ENCODE results near the gene STAT6. TPM values are rescaled to one million over a fixed set of nuclear protein-coding genes. Genes with fewer than 3 reads are reported as not detected.

The STAT6 gene
- total RNA-seq, 1 donor from 2014 or later: 33.8 TPM

GRCh38 chr12:57105011-57105753 lies 6.0 kb downstream of the STAT6 start:
- TF ChIP-seq CTCF (IDR thresholded peaks at IDR 0.05; ENCODE audit: insufficient read depth, low read depth, low read length) (no peak), EZH2 (IDR thresholded peaks at IDR 0.05; ENCODE audit: insufficient read depth, low read length) (no peak)
- Histone ChIP-seq H3K36me3 (ENCODE audit: insufficient read depth, low read length) (no peaks in the 10 kb centered on the region), H3K27ac (ENCODE audit: low read depth, low read length) (no peak overlapping the region), H2AFZ (ENCODE audit: low read depth, low read length) (no peak overlapping the region), H3K79me2 (ENCODE audit: insufficient read depth, low read length) (no peaks in the 10 kb centered on the region), H3K4me1 (ENCODE audit: insufficient read depth, low read length) (peaks cover 7% of the 10 kb centered on the region), H3K27me3 (ENCODE audit: insufficient read depth, low read length) (no peaks in the 10 kb centered on the region), H3K4me3 (ENCODE audit: insufficient read depth, low read depth, low read length) (no peak overlapping the region), H3K9me3 (ENCODE audit: insufficient read depth, low read depth, low read length) (no peaks in the 10 kb centered on the region), H3K9ac (ENCODE audit: low read length) (no peak overlapping the region), H4K20me1 (ENCODE audit: insufficient read depth, low read length) (peaks cover 5% of the 10 kb centered on the region), H3K4me2 (ENCODE audit: low read length) (no peak overlapping the region)
- Mint-ChIP-seq H3K4me1 (ENCODE audit: low read depth, unreplicated experiment) (peaks cover 7% of the 10 kb centered on the region), H3K9me3 (ENCODE audit: unreplicated experiment) (no peaks in the 10 kb centered on the region), H3K27ac (ENCODE audit: unreplicated experiment) (peak overlapping the region; percentile 69), H3K36me3 (ENCODE audit: low read depth, unreplicated experiment) (peaks cover 6% of the 10 kb centered on the region), H3K27me3 (ENCODE audit: low read depth, unreplicated experiment) (peaks cover 2% of the 10 kb centered on the region), H3K4me3 (ENCODE audit: unreplicated experiment) (no peak overlapping the region)
- no peak for DNase-seq (ENCODE audit: low read depth)
- FAIRE-seq: no peak

- TF ChIP-seq EZH2 (IDR thresholded peaks at IDR 0.05; ENCODE audit: insufficient read depth, low read length): no peak
- no peak for TF ChIP-seq CTCF (IDR thresholded peaks at IDR 0.05; ENCODE audit: insufficient read depth, low read depth, low read length)
- no peak overlapping the region for H3K27ac Mint-ChIP-seq (ENCODE audit: unreplicated experiment)
- H4K20me1 ChIP-seq (ENCODE audit: insufficient read depth, low read length): peaks cover 5% of the 10 kb centered on the region
- no peak overlapping the region for H3K4me2 ChIP-seq (ENCODE audit: low read length)
- H3K4me3 Mint-ChIP-seq (ENCODE audit: unreplicated experiment): no peak overlapping the region
- peaks cover 2% of the 10 kb centered on the region for H3K27me3 Mint-ChIP-seq (ENCODE audit: low read depth, unreplicated experiment)
- H3K4me1 ChIP-seq (ENCODE audit: insufficient read depth, low read length): peaks cover 3% of the 10 kb centered on the region
- H3K27ac ChIP-seq (ENCODE audit: low read depth, low read length): no peak overlapping the region
- no peaks in the 10 kb centered on the region for H3K9me3 Mint-ChIP-seq (ENCODE audit: unreplicated experiment)
- FAIRE-seq: no peak
- H3K4me1 Mint-ChIP-seq (ENCODE audit: low read depth, unreplicated experiment): peaks cover 7% of the 10 kb centered on the region
- H3K4me3 ChIP-seq (ENCODE audit: insufficient read depth, low read depth, low read length): no peak overlapping the region
- H3K27me3 ChIP-seq (ENCODE audit: insufficient read depth, low read length): no peaks in the 10 kb centered on the region
- DNase-seq (ENCODE audit: low read depth): no peak
- H3K36me3 Mint-ChIP-seq (ENCODE audit: low read depth, unreplicated experiment): peaks cover 10% of the 10 kb centered on the region
- H3K79me2 ChIP-seq (ENCODE audit: insufficient read depth, low read length): no peaks in the 10 kb centered on the region
- no peak overlapping the region for H3K9ac ChIP-seq (ENCODE audit: low read length)
- H3K36me3 ChIP-seq (ENCODE audit: insufficient read depth, low read length): no peaks in the 10 kb centered on the region
- H2AFZ ChIP-seq (ENCODE audit: low read depth, low read length): no peak overlapping the region
- H3K9me3 ChIP-seq (ENCODE audit: insufficient read depth, low read depth, low read length): no peaks in the 10 kb centered on the region
These were observed 6.8 kb downstream of the STAT6 start for GRCh38 chr12:57104292-57104910.

- Histone ChIP-seq H3K27ac (ENCODE audit: low read depth, low read length) (no peak overlapping the region), H4K20me1 (ENCODE audit: insufficient read depth, low read length) (peaks cover 5% of the 10 kb centered on the region), H3K4me3 (ENCODE audit: insufficient read depth, low read depth, low read length) (no peak overlapping the region), H3K79me2 (ENCODE audit: insufficient read depth, low read length) (no peaks in the 10 kb centered on the region), H3K27me3 (ENCODE audit: insufficient read depth, low read length) (no peaks in the 10 kb centered on the region), H3K36me3 (ENCODE audit: insufficient read depth, low read length) (no peaks in the 10 kb centered on the region), H3K4me1 (ENCODE audit: insufficient read depth, low read length) (peaks cover 3% of the 10 kb centered on the region), H3K9me3 (ENCODE audit: insufficient read depth, low read depth, low read length) (no peaks in the 10 kb centered on the region), H3K4me2 (ENCODE audit: low read length) (no peak overlapping the region), H3K9ac (ENCODE audit: low read length) (no peak overlapping the region), H2AFZ (ENCODE audit: low read depth, low read length) (no peak overlapping the region)
- FAIRE-seq: peak; percentile 9
- TF ChIP-seq EZH2 (IDR thresholded peaks at IDR 0.05; ENCODE audit: insufficient read depth, low read length) (no peak), CTCF (IDR thresholded peaks at IDR 0.05; ENCODE audit: insufficient read depth, low read depth, low read length) (no peak)
- DNase-seq (ENCODE audit: low read depth): peak; percentile 43
- no peak overlapping the region for H3K27ac Mint-ChIP-seq (ENCODE audit: unreplicated experiment)
- peaks cover 11% of the 10 kb centered on the region for H3K36me3 Mint-ChIP-seq (ENCODE audit: low read depth, unreplicated experiment)
- H3K27me3 Mint-ChIP-seq (ENCODE audit: low read depth, unreplicated experiment): peaks cover 2% of the 10 kb centered on the region
- peaks cover 7% of the 10 kb centered on the region for H3K4me1 Mint-ChIP-seq (ENCODE audit: low read depth, unreplicated experiment)
- H3K9me3 Mint-ChIP-seq (ENCODE audit: unreplicated experiment): no peaks in the 10 kb centered on the region
- H3K4me3 Mint-ChIP-seq (ENCODE audit: unreplicated experiment): no peak overlapping the region
These were observed 7.3 kb downstream of the STAT6 start for GRCh38 chr12:57103856-57104255.

Data from astrocyte (in vitro differentiated cells and primary cell).